HepG2 (cell line): Measurements from ENCODE around the gene MYCBPAP. TPM values are rescaled to one million over a fixed set of nuclear protein-coding genes. Genes with fewer than 3 reads are reported as not detected.

Experiments
- ATAC-seq: fragments of 200-7000 bp; cut with Tn5 transposase; 3 replicates; pipeline ENCODE4 v1.9.1; 2020; ENCODE audit warnings: mild to moderate bottlenecking, moderate library complexity
- BruUV-seq: library from RNA; stranded (reverse); fragments of 400-500 nt; replicated peaks from 2 replicates; lab custom pipeline; 2021; lab: Mats Ljungman, UMichigan
- CTCF ChIA-PET: fragments of 300-600 bp; formaldehyde crosslinking; extraction: SDS; loops from one replicate; lab custom pipeline; 2021; ENCODE audit warnings: low total read pairs, inconsistent platforms, low intra/inter-chr PET ratio; lab: Yijun Ruan, JAX
- POLR2A ChIA-PET: fragments of 350-600 bp; sonication (Branson Sonifier 250); formaldehyde crosslinking; loops from one replicate; lab custom pipeline; 2020; ENCODE audit warnings: antibody characterized with exemption, inconsistent platforms; lab: Yijun Ruan, JAX
- DNase-seq: peaks from one replicate; pipeline ENCODE4 v3.0.0-alpha.2; 2015; ENCODE audit warnings: low spot score
- FAIRE-seq: peaks from 3 replicates; lab custom pipeline; 2011; peaks lifted over from hg19 to GRCh38; lab: Jason Lieb, UNC
- H2AFZ ChIP-seq: one replicate; pipeline ENCODE4 v1.6.1; 2011; ENCODE audit warnings: low read length, inconsistent platforms
- H3K27ac ChIP-seq: fragments of 300-600 bp; 3 replicates; pipeline ENCODE4 v1.8.0; 2011; ENCODE audit warnings: mixed run types, mild to moderate bottlenecking, mixed read lengths, low read length, inconsistent platforms; ENCODE audit not compliant: insufficient read depth; ENCODE audit errors: extremely low read length
- H3K27me3 ChIP-seq, 2 experiments: fragments of 200-600 bp in 1 of 2; 2 replicates in 1 of 2; 3 replicates in 1 of 2; pipeline versions ENCODE4 v1.6.0 to v1.8.0; 2011; ENCODE audit warnings: low read length in 2 of 2, mild to moderate bottlenecking in 2 of 2, moderate library complexity in 2 of 2, inconsistent platforms in 1 of 2; ENCODE audit not compliant: insufficient read depth in 2 of 2, control insufficient read depth in 1 of 2
- H3K36me3 ChIP-seq, 2 experiments: fragments of 200-600 bp in 1 of 2; replicated peaks in 1 of 2; 2 replicates in 1 of 2; 3 replicates in 1 of 2; pipeline versions ENCODE4 v1.5.1 to v1.8.0; 2011; ENCODE audit warnings: low read length in 2 of 2, inconsistent platforms in 1 of 2; ENCODE audit not compliant: insufficient read depth in 2 of 2, control insufficient read depth in 1 of 2
- H3K4me1 ChIP-seq: 2 replicates; pipeline ENCODE4 v1.5.1; 2012; ENCODE audit warnings: low read length, inconsistent platforms; ENCODE audit not compliant: insufficient read depth
- H3K4me2 ChIP-seq: 2 replicates; pipeline ENCODE4 v1.6.0; 2011; ENCODE audit warnings: low read depth, low read length, inconsistent platforms
- H3K4me3 ChIP-seq, 3 experiments: fragments of 200-600 bp in 1 of 3; sonication (generic), shearing (Covaris generic) in 1 of 3; replicated peaks in 1 of 3; 2 replicates each; pipeline ENCODE4 v1.5.1; 2011 to 2016; ENCODE audit warnings: low read length in 3 of 3, inconsistent platforms in 2 of 3, low read depth in 2 of 3, mild to moderate bottlenecking in 2 of 3, control low read depth in 1 of 3, mixed read lengths in 1 of 3; ENCODE audit not compliant: insufficient read depth in 1 of 3
- H3K79me2 ChIP-seq: one replicate; pipeline ENCODE4 v1.6.1; 2011; ENCODE audit warnings: low read length, inconsistent platforms; ENCODE audit not compliant: insufficient read depth
- H3K9ac ChIP-seq: 2 replicates; pipeline ENCODE4 v1.6.0; 2011; ENCODE audit warnings: mild to moderate bottlenecking, low read depth, low read length, inconsistent platforms; ENCODE audit not compliant: insufficient read depth
- H3K9me3 ChIP-seq: 2 replicates; pipeline ENCODE4 v1.5.1; 2012; ENCODE audit warnings: mild to moderate bottlenecking, low read length
- H4K20me1 ChIP-seq: 2 replicates; pipeline ENCODE4 v1.6.0; 2011; ENCODE audit warnings: inconsistent platforms, mild to moderate bottlenecking, low read length, moderate library complexity; ENCODE audit not compliant: insufficient read depth
- DMAP1 ChIP-seq: IDR thresholded peaks from 2 replicates; pipeline ENCODE4 v1.6.1; 2016
- KDM1A ChIP-seq: IDR thresholded peaks from 2 replicates; pipeline ENCODE4 v1.6.1; 2016; ENCODE audit warnings: missing compliant biosample characterization
- MEIS1 ChIP-seq: sonication (generic); formaldehyde crosslinking; IDR thresholded peaks from 2 replicates; pipeline ENCODE4 v1.9.0; 2021; ENCODE audit warnings: mild to moderate bottlenecking, missing genetic modification reagents, moderate library complexity, borderline replicate concordance
- PHF21A ChIP-seq: sonication (generic); formaldehyde crosslinking; IDR thresholded peaks from 2 replicates; pipeline ENCODE4 v1.5.0; 2020; ENCODE audit warnings: mild to moderate bottlenecking, missing genetic modification reagents
- POLR2G ChIP-seq: fragments of 200-400 bp; formaldehyde crosslinking; IDR thresholded peaks from 2 replicates; pipeline ENCODE4 v1.6.1; 2018; ENCODE audit warnings: mild to moderate bottlenecking, low read depth, low read length, moderate library complexity
- SETDB1 ChIP-seq: sonication (generic); formaldehyde crosslinking; IDR thresholded peaks from 2 replicates; pipeline ENCODE4 v1.5.1; 2020; ENCODE audit warnings: missing genetic modification reagents, mild to moderate bottlenecking, borderline replicate concordance
- ZBTB38 ChIP-seq: sonication (generic); formaldehyde crosslinking; IDR thresholded peaks from 2 replicates; pipeline ENCODE4 v1.5.1; 2020; ENCODE audit warnings: mild to moderate bottlenecking, missing genetic modification reagents
- ZBTB8A ChIP-seq: sonication (generic); formaldehyde crosslinking; IDR thresholded peaks from 2 replicates; pipeline ENCODE4 v1.4.0; 2020; ENCODE audit warnings: mild to moderate bottlenecking, low read depth, missing genetic modification reagents, borderline replicate concordance
- ZNF24 ChIP-seq: fragments of 450-650 bp; IDR thresholded peaks from 2 replicates; pipeline ENCODE4 v1.6.1; 2017; ENCODE audit warnings: antibody characterized with exemption, mild to moderate bottlenecking
- ZNF629 ChIP-seq: sonication (generic); formaldehyde crosslinking; conservative IDR thresholded peaks from 2 replicates; pipeline ENCODE4 v1.5.0; 2020; ENCODE audit warnings: missing genetic modification reagents
- ZNF646 ChIP-seq: sonication (generic); formaldehyde crosslinking; IDR thresholded peaks from 2 replicates; pipeline ENCODE4 v1.9.0; 2021; ENCODE audit warnings: mild to moderate bottlenecking, missing genetic modification reagents
- ZNF704 ChIP-seq: sonication (generic); formaldehyde crosslinking; IDR thresholded peaks from 2 replicates; pipeline ENCODE4 v1.8.1; 2023; ENCODE audit warnings: mild to moderate bottlenecking, inconsistent platforms, moderate library complexity, missing genetic modification reagents, borderline replicate concordance
- ZNF749 ChIP-seq: sonication (generic); formaldehyde crosslinking; IDR thresholded peaks from 2 replicates; pipeline ENCODE4 v1.8.0; 2022; ENCODE audit warnings: mild to moderate bottlenecking, missing genetic modification reagents, moderate library complexity, borderline replicate concordance
- ZNF768 ChIP-seq: sonication (generic); formaldehyde crosslinking; IDR thresholded peaks from 2 replicates; pipeline ENCODE4 v1.4.0; 2020; ENCODE audit warnings: missing genetic modification reagents
- ZNF883 ChIP-seq: sonication (generic); formaldehyde crosslinking; IDR thresholded peaks from 2 replicates; pipeline ENCODE4 v1.5.1; 2020; ENCODE audit warnings: mild to moderate bottlenecking, missing genetic modification reagents; ENCODE audit errors: not compliant biosample characterization
- WGBS: methylation state at CpG from one replicate; pipeline ENCODE4 v1.1.6; 2017; ENCODE audit warnings: low lambda C conversion rate; 5-methylcytosine and 5-hydroxymethylcytosine counted together
- in situ Hi-C: cut with HindIII; loops from 2 replicates; pipeline ENCODE4 v1.10.0; 2017; ENCODE audit warnings: low pct_unique_long_range_greater_than_20kb; ENCODE audit not compliant: extremely low pct_ligation_motif_present
- intact Hi-C: fragments of 100-400 bp; cut with micrococcal nuclease; formaldehyde crosslinking; loops from one replicate; pipeline ENCODE4 v1.10.0; 2022; ENCODE audit not compliant: unreplicated experiment
- polyA plus RNA-seq, 8 experiments: library from polyadenylated mRNA; depleted of rRNA in 3 of 8; stranded (reverse) in 7 of 8; unstranded in 1 of 8; fragments of >200 nt; fragmentation: Illumina TruSeq in 4 of 8; extraction: Trizol in 4 of 8; gene quantifications; 2 replicates each; pipeline versions ENCODE4 v1.2.1 to v1.2.3, GENCODE V29; 2011 to 2016; ENCODE audit warnings: low read depth in 4 of 8, missing spikeins in 1 of 8, mixed read lengths in 1 of 8; ENCODE audit not compliant: insufficient read depth in 1 of 8
- total RNA-seq, 5 experiments: library from RNA; depleted of rRNA; stranded (reverse); fragments of >200 nt; fragmentation: Illumina TruSeq; extraction: Trizol; gene quantifications; 2 replicates each; pipeline ENCODE4 v1.2.3, GENCODE V29; 2016; ENCODE audit warnings: low read depth in 1 of 5

MYCBPAP gene
- total and polyA plus RNA-seq, 2 of the 13 experiments (the other 11 are each of a cell fraction or from before 2014, with no cell fraction given): 0.22 to 0.24 TPM

GRCh38 chr17:50539762-50540559 is 31.7 kb downstream of the MYCBPAP start:
- no peak for DNase-seq
- BruUV-seq: no TSS peak
- FAIRE-seq: peak; percentile 40
- no peaks in the 10 kb centered on the region; a peak in 1 of 5 replicates for H3K27me3 ChIP-seq
- no peaks in the 10 kb centered on the region for H4K20me1 ChIP-seq
- 53% methylated on average over 15 of the region's 15 CpGs for whole genome bisulfite sequencing
- H3K4me2 ChIP-seq: peak overlapping the region; percentile 97
- in situ Hi-C loops (loop anchor here (10.0 kb wide), 1 partner anchor 415 kb away; no protein-coding TSS in a partner anchor), intact Hi-C loops (loop anchor here (10.0 kb wide), 1 partner anchor 415 kb away; no protein-coding TSS in a partner anchor)
- H3K27ac ChIP-seq: peak overlapping the region; percentile 97
- no peak overlapping the region for H2AFZ ChIP-seq
- H3K9me3 ChIP-seq: no peaks in the 10 kb centered on the region
- CTCF ChIA-PET: no interaction called here
- peak overlapping the region in 1 of 3 experiments; percentile 87; a peak in 2 of 6 replicates for H3K4me3 ChIP-seq
- peaks cover 71% of the 10 kb centered on the region for H3K4me1 ChIP-seq
- no peak for ATAC-seq
- H3K79me2 ChIP-seq: no peaks in the 10 kb centered on the region
- H3K36me3 ChIP-seq: no peaks in the 10 kb centered on the region
- POLR2A ChIA-PET: interaction anchor here (1.0 to 3.6 kb wide), 5 partner anchors 9 to 179 kb away, joined by 3 to 20 read pairs (median 4); partner anchors contain the start of gene LUC7L3
- no peak overlapping the region; the same call in 1 of the 2 replicates for H3K9ac ChIP-seq
- TF ChIP-seq ZBTB38 (CRISPR knock-in tag) (0 out of 2 replicates have a peak, but pooled peaks have one; percentile 21), ZNF768 (CRISPR knock-in tag) (peak; percentile 95), ZBTB8A (no peak), PHF21A (CRISPR knock-in tag) (0 out of 2 replicates have a peak, but pooled peaks have one; percentile 10), ZNF704 (CRISPR knock-in tag) (0 out of 2 replicates have a peak, but pooled peaks have one; percentile 2), DMAP1 (CRISPR knock-in tag) (no peak), ZNF629 (CRISPR knock-in tag) (peak; percentile 98), POLR2G (0 out of 2 replicates have a peak, but pooled peaks have one; percentile 11), ZNF883 (CRISPR knock-in tag) (no peak), ZNF646 (no peak), MEIS1 (CRISPR knock-in tag) (no peak), ZNF24 (no peak), ZNF749 (no peak), SETDB1 (CRISPR knock-in tag) (no peak), KDM1A (CRISPR knock-in tag) (peak; percentile 56; the same call in 1 of the 2 replicates)
